Measurements from ENCODE around the gene SUMO3.

SUMO3 gene

GRCh38 chr21:44817914-44818639 lies at the start of gene SUMO3:
TSS of gene SUMO3 (minus strand) at chr21:44818062. CDS start at chr21:44817968, 94 bp downstream.
- DNase-seq (ENCODE audit: low read depth in 2 of 2), result peak; percentile 79

- DNase-seq (ENCODE audit: low read depth in 2 of 2), result no peak
These were observed 49.6 kb upstream of the SUMO3 start for GRCh38 chr21:44867464-44867863.

GRCh38 chr21:44866780-44867179 lies 48.9 kb upstream of the SUMO3 start:
- DNase-seq (ENCODE audit: low read depth in 2 of 2), result no peak

GRCh38 chr21:44865561-44866280 lies 47.9 kb upstream of the SUMO3 start:
- DNase-seq (ENCODE audit: low read depth in 2 of 2), result no peak

GRCh38 chr21:44862869-44863685 lies 45.2 kb upstream of the SUMO3 start:
- DNase-seq (ENCODE audit: low read depth in 2 of 2), result no peak

GRCh38 chr21:44858791-44859190 lies 40.9 kb upstream of the SUMO3 start:
- DNase-seq (ENCODE audit: low read depth in 2 of 2), result no peak

GRCh38 chr21:44858291-44858690 lies 40.4 kb upstream of the SUMO3 start:
- DNase-seq (ENCODE audit: low read depth in 2 of 2), result no peak

- DNase-seq (ENCODE audit: low read depth in 2 of 2), result no peak
These were observed 39.4 kb upstream of the SUMO3 start for GRCh38 chr21:44857127-44857892.

- DNase-seq (ENCODE audit: low read depth in 2 of 2), result no peak
These were observed 38.3 kb upstream of the SUMO3 start for GRCh38 chr21:44856131-44856530.

- no peak for DNase-seq (ENCODE audit: low read depth in 2 of 2)
These were observed 37.7 kb upstream of the SUMO3 start for GRCh38 chr21:44855572-44855971.

- DNase-seq (ENCODE audit: low read depth in 2 of 2), result no peak
These were observed 37.0 kb upstream of the SUMO3 start for GRCh38 chr21:44854664-44855446.

- DNase-seq (ENCODE audit: low read depth in 2 of 2), result no peak
These were observed 36.5 kb upstream of the SUMO3 start for GRCh38 chr21:44854391-44854663.

- DNase-seq (ENCODE audit: low read depth in 2 of 2), result no peak
These were observed 35.9 kb upstream of the SUMO3 start for GRCh38 chr21:44853601-44854390.

GRCh38 chr21:44850905-44851657 lies 33.2 kb upstream of the SUMO3 start:
- no peak for DNase-seq (ENCODE audit: low read depth in 2 of 2)

- no peak for DNase-seq (ENCODE audit: low read depth in 2 of 2)
These were observed 32.4 kb upstream of the SUMO3 start for GRCh38 chr21:44850208-44850800.

- no peak for DNase-seq (ENCODE audit: low read depth in 2 of 2)
These were observed 31.8 kb upstream of the SUMO3 start for GRCh38 chr21:44849616-44850130.

GRCh38 chr21:44848821-44849521 lies 31.1 kb upstream of the SUMO3 start:
- DNase-seq (ENCODE audit: low read depth in 2 of 2), result no peak
